Loucy (cell line): ENCODE measurements around the gene MEIS1.

Source experiments
- H2AFZ ChIP-seq: fragments of 200-600 bp; sonication (generic); 2 replicates; pipeline ENCODE4 v1.6.0; 2016; ENCODE audit warnings: antibody characterized with exemption, mild to moderate bottlenecking, low read length, moderate library complexity
- H3F3A ChIP-seq: fragments of 200-600 bp; 2 replicates; pipeline ENCODE4 v1.6.0; 2016; ENCODE audit warnings: antibody characterized with exemption, low read depth, mild to moderate bottlenecking
- H3K27me3 ChIP-seq: fragments of 200-600 bp; sonication (generic); 2 replicates; pipeline ENCODE4 v1.6.1; 2014; ENCODE audit warnings: low read length, mild to moderate bottlenecking; ENCODE audit not compliant: insufficient read depth, poor library complexity, severe bottlenecking
- H3K36me3 ChIP-seq: fragments of 200-600 bp; sonication (generic); 2 replicates; pipeline ENCODE4 v1.6.1; 2016; ENCODE audit warnings: low read length; ENCODE audit not compliant: insufficient read depth
- H3K4me1 ChIP-seq: fragments of 200-600 bp; sonication (generic); 2 replicates; pipeline ENCODE4 v1.5.1; 2014; ENCODE audit warnings: low read length, mild to moderate bottlenecking; ENCODE audit not compliant: insufficient read depth, poor library complexity, severe bottlenecking
- H3K4me2 ChIP-seq: fragments of 200-600 bp; sonication (generic); 2 replicates; pipeline ENCODE4 v1.6.0; 2014; ENCODE audit warnings: antibody characterized with exemption, low read length, low read depth, mild to moderate bottlenecking; ENCODE audit not compliant: poor library complexity, severe bottlenecking
- H3K4me3 ChIP-seq: fragments of 200-600 bp; sonication (generic); 2 replicates; pipeline ENCODE4 v1.5.1; 2014; ENCODE audit warnings: low read length, mild to moderate bottlenecking, mixed read lengths; ENCODE audit not compliant: poor library complexity, severe bottlenecking
- H3K79me2 ChIP-seq: fragments of 200-600 bp; sonication (generic); 2 replicates; pipeline ENCODE4 v1.6.1; 2014; ENCODE audit warnings: low read length; ENCODE audit not compliant: insufficient read depth
- H3K9ac ChIP-seq: fragments of 200-600 bp; sonication (generic); 2 replicates; pipeline ENCODE4 v1.6.0; 2014; ENCODE audit warnings: mild to moderate bottlenecking, low read depth, low read length, moderate library complexity; ENCODE audit not compliant: poor library complexity, severe bottlenecking
- H3K9me2 ChIP-seq: fragments of 200-600 bp; sonication (generic); replicated peaks from 2 replicates; pipeline ENCODE4 v1.6.1; 2016; ENCODE audit warnings: low read depth, low read length, mixed read lengths
- H3K9me3 ChIP-seq: fragments of 200-600 bp; sonication (generic); 2 replicates; pipeline ENCODE4 v1.6.1; 2014; ENCODE audit warnings: mild to moderate bottlenecking, antibody characterized with exemption, low read length, low read depth; ENCODE audit not compliant: insufficient read depth
- H4K20me1 ChIP-seq: fragments of 200-600 bp; sonication (generic); 2 replicates; pipeline ENCODE4 v1.6.0; 2014; ENCODE audit warnings: antibody characterized with exemption, low read length, mild to moderate bottlenecking; ENCODE audit not compliant: insufficient read depth, poor library complexity, severe bottlenecking
- EZH2phosphoT487 ChIP-seq: fragments of 200-600 bp; IDR thresholded peaks from 2 replicates; pipeline ENCODE4 v1.6.1; 2018; ENCODE audit warnings: antibody characterized with exemption, mild to moderate bottlenecking, moderate library complexity, borderline replicate concordance
- TF ChIP-seq, protein P1 (sequence below): fragments of 200-600 bp; sonication (generic); conservative IDR thresholded peaks from 2 replicates; pipeline ENCODE4 v1.5.1; 2014; ENCODE audit warnings: mild to moderate bottlenecking, antibody characterized with exemption, low read length

Gene MEIS1

DNA sequence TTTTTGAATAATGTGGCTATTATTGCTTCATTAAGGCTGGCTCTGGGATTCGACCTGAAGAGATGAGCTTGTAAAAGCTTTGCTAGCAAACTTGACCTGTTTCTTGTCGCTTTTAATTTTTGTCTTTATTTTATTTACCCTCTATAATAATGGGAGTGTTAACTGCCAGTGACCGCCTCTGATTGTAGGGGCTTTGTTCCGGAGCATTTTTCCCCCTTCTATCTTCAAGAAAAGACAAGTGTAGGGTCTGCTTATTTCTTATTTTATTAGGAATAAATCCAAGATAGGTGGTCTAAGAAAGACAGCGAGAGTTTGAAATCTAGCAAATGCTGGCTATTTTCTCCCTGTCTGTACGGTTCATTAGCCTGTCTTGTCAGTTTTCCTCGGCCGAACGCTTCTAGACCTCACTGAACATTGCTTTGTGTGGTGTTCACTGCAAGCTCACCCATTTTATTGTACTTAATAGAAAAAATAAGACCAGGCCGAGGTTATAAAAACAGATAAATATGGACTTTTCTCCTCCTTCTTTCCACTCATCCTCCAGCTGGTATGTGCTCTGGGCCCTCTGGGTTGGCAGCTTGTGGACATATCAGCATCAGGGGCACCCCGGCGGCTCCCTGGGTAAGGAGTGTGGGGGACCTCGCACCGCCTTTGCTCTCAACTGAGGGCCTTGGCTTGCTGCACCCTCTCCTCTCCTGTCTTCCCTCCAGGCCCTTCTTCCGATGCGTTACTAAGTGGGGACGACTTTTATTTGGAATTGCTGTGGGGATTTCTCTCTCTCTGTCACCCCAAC is 8.5 kb downstream of the MEIS1 start:
- Histone ChIP-seq H3K4me1 (no peaks in the 10 kb centered on the region), H3K27me3 (no peaks in the 10 kb centered on the region), H3F3A (no peaks in the 10 kb centered on the region), H2AFZ (no peak overlapping the region), H3K4me3 (no peak overlapping the region), H3K9me3 (no peaks in the 10 kb centered on the region), H3K79me2 (no peaks in the 10 kb centered on the region), H3K9me2 (no peaks in the 10 kb centered on the region), H3K4me2 (no peak overlapping the region), H4K20me1 (no peaks in the 10 kb centered on the region), H3K9ac (no peak overlapping the region), H3K36me3 (no peaks in the 10 kb centered on the region)
- TF ChIP-seq EZH2phosphoT487 = no peak
- TF ChIP-seq, protein P1, sequence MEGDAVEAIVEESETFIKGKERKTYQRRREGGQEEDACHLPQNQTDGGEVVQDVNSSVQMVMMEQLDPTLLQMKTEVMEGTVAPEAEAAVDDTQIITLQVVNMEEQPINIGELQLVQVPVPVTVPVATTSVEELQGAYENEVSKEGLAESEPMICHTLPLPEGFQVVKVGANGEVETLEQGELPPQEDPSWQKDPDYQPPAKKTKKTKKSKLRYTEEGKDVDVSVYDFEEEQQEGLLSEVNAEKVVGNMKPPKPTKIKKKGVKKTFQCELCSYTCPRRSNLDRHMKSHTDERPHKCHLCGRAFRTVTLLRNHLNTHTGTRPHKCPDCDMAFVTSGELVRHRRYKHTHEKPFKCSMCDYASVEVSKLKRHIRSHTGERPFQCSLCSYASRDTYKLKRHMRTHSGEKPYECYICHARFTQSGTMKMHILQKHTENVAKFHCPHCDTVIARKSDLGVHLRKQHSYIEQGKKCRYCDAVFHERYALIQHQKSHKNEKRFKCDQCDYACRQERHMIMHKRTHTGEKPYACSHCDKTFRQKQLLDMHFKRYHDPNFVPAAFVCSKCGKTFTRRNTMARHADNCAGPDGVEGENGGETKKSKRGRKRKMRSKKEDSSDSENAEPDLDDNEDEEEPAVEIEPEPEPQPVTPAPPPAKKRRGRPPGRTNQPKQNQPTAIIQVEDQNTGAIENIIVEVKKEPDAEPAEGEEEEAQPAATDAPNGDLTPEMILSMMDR = no peak

DNA sequence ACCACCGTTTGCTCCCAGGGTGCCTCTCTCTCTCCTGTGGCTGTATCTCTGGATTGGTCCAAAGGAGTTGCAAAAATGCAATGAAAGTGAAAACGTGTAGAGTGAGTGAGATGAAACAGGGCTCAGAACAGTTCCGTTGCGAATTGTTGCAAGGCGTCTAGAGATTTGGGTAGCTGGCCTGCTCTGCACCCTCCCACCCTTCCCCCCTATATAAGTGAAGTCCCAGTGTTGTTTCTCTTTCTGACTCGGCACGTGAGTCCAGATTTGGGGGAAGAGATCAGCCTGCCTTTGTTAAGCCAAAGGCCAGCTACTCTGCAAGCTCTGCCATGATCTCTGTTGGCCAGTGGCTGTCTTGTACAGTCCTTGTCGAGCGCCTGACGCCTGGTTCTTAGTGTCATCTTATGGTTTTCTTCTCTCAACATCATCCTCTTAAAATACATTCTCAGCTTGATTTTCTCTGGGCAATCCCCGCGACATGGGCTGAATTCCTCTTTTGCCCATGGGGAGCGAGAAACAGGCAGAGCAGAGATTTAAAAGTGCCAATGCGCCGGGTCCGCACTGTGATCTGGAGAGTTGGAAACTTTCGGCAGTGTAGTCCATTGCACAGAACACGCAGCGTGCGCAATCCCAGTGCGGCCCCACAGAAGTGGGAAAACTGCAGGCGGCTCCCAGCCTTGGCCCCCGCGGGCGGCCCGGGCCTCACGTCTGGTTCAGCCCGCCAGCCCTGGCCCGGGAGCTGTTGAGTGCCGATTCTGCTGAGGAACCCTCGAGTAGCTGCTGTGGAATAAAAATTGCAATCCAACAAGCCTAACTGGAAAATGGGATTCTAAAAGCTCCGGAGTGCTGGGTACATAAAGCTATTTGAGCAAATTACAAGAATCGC is 9.3 kb downstream of the MEIS1 start:
- no peak overlapping the region for H3K4me2 ChIP-seq
- H3K27me3 ChIP-seq = no peaks in the 10 kb centered on the region
- H3K9ac ChIP-seq = no peak overlapping the region
- no peaks in the 10 kb centered on the region for H3F3A ChIP-seq
- no peak overlapping the region for H3K4me3 ChIP-seq
- no peak overlapping the region for H2AFZ ChIP-seq
- no peaks in the 10 kb centered on the region for H3K4me1 ChIP-seq
- H3K36me3 ChIP-seq = no peaks in the 10 kb centered on the region
- TF ChIP-seq EZH2phosphoT487 = no peak
- TF ChIP-seq, protein P1 = no peak
- no peaks in the 10 kb centered on the region for H3K79me2 ChIP-seq
- H3K9me2 ChIP-seq = no peaks in the 10 kb centered on the region
- H3K9me3 ChIP-seq = no peaks in the 10 kb centered on the region
- no peaks in the 10 kb centered on the region for H4K20me1 ChIP-seq

DNA sequence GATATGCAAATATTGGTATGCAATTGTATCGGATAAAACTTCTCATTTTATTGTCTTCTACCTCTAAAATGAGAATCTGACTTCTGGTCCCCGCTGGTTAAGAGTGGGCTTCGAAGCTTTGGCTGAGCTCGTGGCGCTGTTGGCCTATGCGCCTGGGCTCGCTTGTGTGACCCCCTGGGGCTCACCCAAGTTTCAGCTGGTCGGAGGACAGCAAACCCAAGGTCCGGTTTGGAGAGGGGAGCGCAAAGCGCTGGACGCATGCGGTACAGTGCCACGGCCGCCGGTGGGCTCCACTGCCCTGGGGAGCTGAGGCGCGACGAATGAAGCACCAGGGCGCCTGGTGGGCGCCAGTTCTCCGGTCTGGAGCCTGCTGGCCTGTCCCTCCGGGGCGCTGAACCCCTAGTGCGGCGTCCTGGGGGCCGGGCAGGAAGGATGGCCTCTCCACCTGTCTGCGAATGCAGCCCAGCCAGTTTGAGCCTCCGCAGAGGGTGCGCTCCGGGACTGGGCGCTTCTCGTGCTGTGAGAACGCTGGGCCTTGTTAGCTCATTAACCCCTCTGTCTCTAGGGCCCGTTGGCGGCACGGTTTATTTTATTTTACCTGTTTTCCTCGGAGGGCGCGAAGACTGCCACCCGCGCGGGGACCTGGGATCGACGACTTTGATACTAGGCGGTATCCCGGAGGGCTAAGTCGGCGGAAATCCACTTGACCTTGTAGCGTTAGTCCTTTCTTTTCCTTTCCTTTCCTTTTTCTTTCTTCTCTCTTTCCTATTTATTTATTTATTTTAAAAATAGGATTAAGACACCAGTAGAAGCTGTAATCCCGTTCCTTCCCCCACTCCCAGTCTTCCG is 10.4 kb downstream of the MEIS1 start:
- H3K4me2 ChIP-seq = no peak overlapping the region
- H3K9me3 ChIP-seq = no peaks in the 10 kb centered on the region
- H4K20me1 ChIP-seq = no peaks in the 10 kb centered on the region
- no peaks in the 10 kb centered on the region for H3F3A ChIP-seq
- H3K4me1 ChIP-seq = no peaks in the 10 kb centered on the region
- no peaks in the 10 kb centered on the region for H3K79me2 ChIP-seq
- H3K9me2 ChIP-seq = no peaks in the 10 kb centered on the region
- TF ChIP-seq, protein P1 = no peak
- TF ChIP-seq EZH2phosphoT487 = no peak
- no peak overlapping the region for H3K4me3 ChIP-seq
- no peaks in the 10 kb centered on the region for H3K27me3 ChIP-seq
- no peak overlapping the region for H3K9ac ChIP-seq
- no peaks in the 10 kb centered on the region for H3K36me3 ChIP-seq
- H2AFZ ChIP-seq = no peak overlapping the region
